GM20431 (cell line): ENCODE results near the gene MINAR1.

Experiments used
- in situ Hi-C: fragments of 300-500 bp; cut with MseI, MboI; formaldehyde crosslinking; loops from one replicate; pipeline ENCODE4 v1.15.0; 2020; ENCODE audit warnings: low sequenced_read_pairs; ENCODE audit not compliant: unreplicated experiment

Gene MINAR1

DNA sequence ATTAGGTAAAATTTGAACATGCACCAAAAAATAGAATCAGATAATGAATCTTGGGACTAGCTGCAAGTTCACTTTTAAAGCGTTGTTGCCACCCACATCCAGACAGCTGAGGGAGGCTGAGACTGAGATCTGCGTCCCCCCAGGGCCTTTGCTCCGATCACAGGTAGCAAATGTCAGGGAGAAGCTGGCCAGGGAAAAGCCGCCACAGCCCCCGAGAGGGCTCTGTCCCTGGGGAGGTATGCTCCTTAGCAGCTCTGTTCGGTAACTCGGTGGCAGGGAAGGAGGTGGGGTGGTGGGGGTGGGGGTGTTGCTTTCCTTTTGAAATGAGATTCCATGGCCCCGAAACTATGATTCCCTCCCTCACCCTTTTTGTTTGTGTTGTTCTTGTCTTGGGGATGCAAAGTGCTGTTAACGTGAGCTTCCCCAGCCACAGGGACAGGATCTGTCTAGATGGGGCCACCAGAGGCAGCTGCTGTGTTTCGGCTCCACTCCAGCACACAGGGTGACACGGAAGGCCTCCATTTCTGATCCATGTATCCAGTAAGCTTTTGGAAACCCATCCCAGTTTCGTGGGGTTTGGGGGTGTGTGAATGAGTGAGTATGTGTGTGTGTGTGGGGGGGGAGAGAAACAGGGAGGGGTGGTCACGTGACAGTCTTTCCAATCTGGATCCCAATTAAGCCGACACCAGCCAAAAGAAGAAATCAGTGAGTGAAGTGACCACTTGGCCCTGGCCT, 1.1 kb upstream of the MINAR1 start:
- in situ Hi-C loops, result no loop called here

DNA sequence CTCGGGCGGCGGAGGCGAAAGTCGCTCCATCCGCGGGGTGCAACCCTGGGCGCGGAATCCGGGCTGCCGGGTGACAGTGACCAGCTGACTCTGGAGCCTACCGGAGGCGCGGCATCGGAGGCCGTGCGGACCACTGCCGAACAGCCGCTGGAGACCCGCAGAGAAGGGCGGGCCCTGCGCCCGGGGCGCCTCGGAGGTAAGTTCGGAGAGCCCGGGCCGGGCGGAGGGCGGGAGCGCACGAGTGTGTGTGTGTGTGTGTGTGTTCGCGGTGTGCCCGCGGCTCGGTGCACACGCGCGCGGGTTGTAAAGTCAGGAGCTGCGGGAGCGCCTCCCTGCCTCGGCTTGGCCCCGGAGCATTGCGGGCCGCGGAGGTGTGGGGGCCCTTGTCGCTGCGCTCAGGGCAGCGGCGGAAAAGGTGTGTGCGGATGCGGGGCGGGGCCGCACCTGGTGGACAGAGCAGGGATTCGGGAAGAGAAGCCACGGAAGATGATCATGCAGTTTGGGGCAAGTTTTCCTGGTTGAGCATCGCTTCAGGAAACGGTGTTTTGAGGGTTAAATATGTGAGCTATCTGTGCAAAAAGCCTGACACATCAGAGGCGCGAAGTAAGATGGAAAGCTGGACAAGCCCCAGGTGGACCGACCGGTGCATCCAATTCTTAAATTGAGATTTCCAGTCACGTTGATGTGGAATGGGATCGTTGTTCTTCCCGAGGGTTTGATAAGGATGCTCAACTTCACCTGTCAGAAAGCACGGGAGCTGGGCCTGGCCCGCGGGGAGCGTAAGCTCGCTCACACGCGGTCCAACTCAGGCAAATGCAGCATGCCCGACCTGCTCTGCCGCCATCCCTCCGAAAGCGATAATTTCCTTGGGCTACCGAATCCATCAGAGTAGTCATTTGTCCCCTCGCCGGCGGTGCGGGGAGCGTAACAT, 474 bp downstream of the MINAR1 start:
- in situ Hi-C loops, result no loop called here

DNA sequence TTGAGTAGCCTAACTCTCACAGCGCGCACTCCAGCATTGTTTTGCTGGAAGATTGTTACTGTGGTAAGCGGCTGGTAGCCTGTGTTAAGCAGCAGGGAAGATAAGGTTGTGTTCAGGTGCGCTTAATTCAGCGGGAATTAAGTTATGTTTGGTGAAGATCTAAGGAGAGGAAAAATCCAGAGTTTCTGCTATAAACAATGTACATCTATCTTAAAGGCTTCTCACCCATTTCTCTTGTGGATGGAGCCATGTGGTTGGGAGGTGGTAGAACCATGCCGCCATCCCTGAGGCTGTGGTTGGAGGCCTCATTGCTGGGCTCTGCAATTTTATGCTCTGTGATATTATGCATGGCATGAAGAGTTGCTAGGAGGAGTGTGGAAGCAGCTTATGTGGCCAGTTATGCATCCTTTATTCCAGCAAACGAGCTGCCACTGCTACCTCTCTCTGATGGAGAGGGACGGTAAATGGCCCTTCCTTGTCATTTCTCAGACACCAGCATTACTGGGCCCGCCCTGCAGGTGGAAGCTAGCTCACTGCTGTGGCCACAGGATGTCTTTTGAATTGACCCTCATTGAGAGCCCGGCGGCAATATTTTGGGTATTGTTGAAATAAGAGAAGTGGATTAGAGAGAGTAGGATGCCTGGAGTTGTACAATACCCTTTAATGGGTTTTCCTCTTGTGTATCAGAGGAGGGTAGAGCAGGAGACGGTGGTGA, 1.3 kb downstream of the MINAR1 start:
- in situ Hi-C loops, result no loop called here

DNA sequence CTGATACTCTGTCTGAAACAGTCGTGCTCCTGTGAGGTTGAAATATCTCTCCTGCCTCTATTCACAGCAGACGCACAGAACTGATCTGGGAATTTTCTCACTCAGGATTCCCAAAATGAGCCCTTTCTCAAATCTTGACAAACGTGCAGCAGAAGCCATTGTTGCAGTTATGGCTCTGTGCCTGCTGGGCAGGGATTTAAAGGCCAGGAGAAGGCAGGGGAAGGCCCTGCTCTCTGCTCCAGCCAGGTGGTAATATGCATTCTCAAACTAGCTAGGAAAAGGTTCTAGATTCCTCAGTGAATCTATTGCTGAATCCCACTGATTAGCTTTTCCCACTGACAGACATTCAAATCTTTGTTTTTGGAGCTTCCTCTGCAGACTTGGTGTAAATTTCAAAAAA, 2.2 kb downstream of the MINAR1 start:
- in situ Hi-C loops, result no loop called here

DNA sequence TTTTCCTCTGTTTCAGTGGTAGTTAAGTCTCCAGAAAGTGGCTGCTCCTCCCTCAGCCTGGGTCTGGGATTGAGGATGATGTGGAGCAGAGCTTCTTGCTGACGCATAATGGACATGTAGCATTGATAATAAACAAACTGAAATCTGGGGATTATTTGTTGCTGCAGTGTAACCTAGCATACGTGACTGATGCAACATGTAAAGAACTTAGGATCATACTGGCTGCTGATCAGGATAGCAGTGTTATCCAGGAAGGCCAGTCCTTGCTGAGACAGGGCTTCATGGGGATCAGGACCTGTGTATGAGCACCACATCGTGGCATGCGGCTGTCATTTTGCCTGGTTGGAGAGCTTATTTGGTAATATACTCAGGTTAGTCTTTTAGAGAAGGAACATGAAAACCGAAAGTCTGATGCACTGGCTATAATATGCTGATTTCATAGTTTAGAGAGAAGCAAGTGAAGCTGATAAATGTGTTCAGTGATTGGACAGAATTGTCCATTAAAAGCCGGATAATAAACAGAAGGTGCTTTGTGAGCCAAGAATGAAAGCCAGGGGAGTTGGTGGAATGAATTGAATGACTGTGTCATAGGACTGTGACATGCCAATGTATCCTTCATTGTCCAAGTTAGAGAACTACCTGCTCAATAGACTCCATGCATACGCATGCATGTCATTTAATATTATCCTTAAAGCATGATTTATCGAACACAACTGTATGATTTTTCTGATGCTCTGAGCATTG, 4.1 kb downstream of the MINAR1 start:
- in situ Hi-C loops, result no loop called here

DNA sequence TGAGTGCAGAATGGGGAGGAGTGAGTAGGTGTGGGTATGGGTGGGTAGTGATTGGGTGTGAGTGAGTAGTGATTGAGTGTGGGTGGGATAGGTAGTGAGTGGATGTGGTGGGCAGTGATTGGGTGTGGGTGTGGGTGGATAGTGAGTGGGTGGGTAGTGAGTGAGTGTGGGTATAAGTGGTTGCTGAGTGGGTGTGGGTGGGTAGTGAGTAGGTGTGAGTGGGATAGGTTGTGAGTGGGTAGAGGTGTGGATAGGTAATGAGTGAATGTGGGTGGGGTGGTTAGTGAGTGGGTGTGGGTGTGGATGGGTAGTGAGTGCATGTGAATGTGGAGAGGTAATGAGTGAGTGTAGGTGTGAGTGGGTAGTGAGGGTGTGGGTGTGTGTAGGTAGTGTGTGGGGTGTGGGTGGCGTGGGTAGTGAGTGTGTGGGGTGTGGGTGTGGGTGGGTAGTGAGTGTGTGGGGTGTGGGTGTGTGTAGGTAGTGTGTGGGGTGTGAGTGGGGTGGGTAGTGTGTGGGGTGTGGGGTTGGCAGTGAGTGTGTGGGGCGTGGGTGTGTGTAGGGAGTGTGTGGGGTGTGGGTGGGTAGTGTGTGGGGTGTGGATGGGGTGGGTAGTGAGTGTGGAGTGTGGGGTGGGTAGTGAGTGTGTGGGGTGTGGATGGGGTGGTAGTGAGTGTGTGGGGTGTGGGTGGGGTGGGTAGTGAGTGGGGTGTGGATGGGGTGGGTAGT, 5.3 kb downstream of the MINAR1 start:
- in situ Hi-C loops, result no loop called here

DNA sequence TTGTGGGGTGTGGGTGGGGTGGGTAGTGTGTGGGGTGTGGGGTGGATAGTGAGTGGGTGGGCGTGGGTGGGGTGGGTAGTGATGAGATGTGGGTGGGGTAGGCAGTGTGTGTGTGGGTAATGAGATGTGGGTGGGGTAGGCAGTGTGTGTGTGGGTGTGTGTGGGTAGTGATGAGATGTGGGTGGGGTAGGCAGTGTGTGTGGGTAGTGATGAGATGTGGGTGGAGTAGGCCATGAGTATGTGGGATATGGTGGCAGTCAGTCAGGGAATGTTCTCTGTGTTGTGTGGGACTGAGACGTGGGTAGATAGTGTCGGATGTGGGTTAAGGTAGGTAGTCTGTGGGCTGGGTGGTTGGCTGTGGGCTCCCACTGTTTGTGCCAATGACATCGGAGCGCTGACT, 7.1 kb downstream of the MINAR1 start:
- in situ Hi-C loops, result no loop called here

DNA sequence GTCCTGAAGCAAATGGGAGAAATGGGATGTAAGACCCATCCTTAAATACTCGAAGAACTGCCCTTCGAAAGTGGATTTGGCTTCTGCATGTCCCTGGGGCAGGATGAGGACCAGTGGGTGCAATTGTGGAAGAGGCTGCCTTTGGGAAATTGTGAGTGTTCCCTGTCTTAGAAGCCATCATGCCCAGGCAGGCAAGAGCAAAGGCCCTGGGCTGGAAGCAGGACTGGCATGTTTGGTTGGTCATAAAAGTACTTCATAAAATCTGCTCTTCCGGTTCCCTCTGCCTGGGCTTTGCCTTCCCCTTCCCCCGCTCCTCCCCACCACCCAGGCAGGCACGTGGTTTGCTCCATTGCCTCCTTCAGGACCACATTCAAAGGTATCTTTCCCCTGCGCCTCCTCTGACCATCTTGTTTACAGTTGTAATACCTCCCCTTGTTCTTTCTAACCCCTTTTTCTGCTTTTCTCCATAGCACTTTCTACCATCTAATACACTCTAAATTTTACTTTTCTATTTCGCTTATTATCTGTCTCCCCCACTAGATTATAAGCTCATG, 8.3 kb downstream of the MINAR1 start:
- in situ Hi-C loops, result no loop called here

DNA sequence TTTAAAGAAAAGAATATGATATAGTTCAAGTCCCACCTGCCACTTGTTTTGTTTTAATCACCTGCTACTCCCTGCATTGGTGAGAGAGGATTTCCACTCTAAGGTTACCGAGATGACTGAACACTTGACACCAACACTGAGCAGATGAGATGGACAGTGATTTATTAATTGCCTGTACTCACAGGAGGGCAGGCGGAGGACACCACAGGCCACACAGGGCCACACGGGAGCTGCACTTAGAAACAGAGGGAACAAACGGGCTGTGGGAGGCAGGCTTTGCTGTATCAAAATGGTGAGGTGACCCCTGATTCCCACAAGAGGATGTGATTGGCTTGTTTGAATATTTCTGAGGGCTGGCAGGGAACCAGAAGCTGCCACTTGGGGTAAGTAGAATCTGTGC, 10.8 kb downstream of the MINAR1 start:
- in situ Hi-C loops, result no loop called here

DNA sequence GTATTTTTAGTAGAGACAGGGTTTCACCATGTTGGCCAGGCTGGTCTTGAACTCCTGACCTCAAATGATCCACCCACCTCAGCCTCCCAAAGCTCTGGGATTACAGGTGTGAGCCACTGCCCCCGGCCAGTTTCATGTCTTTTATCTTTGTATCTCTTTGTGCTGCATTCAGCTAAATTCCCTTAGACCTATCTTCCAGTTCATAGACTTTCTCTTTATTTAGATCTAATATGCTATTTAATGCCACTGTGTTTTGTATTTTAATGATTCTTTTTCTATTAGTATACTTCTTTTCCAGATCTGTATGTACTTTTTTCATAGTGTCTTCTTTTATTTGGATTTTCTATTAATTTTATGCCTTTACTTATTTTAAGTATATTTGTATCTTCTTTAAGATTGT, 14.9 kb downstream of the MINAR1 start:
- in situ Hi-C loops, result no loop called here

DNA sequence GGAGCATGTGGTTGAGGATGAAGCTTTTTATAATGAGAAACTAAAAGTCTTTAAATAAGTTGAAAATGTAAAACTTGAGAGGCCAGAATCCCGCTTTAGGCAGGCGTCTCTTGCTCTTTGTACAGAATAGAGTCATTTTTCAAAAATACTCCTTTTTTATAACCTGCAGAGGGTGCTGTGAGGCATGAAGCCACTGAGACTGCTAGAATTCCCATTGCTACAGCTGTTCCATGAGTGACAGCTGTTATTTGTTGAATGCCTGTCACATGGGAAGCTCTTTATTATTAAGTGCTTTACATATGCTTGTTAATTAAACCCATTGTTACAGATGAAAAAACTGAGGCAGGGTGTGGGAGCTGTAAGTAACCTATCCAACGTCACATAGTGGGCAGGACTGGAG, 18.5 kb downstream of the MINAR1 start:
- in situ Hi-C loops, result no loop called here

DNA sequence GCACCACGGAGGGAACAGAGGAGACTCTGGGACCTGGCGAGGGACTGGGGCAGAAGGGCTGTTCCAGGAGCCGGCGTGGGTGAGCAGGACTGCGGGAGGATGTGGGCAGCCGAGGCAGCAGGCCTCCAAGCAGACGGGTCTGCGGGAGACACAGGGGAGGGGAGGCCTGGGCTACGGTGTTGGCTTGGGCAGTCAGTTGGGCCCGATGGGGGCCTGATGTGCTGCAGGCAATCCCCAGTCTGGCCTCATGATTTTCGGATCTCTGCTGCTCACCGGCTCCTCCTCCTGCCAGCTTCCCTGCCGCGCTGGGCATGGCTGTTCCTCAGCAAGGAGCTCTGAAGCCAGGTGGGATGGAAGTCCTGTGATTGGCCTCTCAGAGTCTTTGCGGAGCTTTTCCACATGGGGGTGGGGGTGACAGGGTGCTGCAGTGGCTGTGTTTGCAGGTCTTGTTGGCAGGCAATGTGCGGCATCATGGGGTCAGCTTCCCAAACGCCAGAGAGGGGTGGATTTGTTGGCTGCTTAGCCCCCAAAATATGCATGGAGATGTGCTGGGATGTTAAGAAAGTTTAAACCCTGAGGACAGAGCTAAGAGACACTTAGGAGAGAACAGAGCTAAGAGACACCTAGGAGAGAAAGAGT, 19.3 kb downstream of the MINAR1 start:
- in situ Hi-C loops, result no loop called here

DNA sequence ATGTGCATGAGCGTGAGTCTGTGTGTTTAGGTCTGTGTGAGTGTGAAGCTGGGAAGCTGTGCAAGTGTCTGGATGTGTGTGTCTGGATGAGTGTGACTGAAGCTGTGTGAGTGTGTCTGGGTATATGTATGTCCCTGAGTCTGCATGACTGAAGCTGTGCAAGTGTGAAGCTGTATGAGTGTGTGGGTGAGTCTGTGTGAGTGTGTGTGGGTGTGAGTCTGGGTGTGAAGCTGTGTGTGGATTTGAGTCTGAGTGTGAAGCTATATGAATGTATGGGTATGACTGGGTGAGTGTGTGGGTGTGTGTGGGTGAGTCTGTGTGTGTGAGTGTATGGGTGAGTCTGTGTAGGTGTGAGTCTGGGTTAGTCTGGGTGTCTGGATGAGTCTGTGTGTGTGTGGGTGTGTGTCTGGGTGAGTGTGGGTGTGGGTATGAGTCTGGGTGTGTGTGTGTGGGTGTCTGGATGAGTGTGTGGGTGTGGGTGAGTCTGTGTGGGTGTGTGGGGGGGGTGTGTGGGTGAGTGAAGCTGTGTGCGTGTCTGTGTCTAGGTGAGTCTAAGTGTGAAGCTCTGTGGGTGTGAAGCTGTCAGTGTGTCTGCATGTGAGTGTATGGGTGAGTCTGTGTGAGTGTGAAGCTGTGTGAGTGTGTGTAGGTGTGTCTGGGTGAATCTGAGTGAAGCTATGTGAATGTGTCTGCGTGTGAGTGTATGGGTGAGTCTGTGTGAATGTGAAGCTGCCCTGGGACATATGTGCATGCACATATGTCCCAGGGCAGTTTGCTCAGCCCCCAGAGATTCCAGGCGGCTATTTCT, 20.3 kb downstream of the MINAR1 start:
- in situ Hi-C loops, result no loop called here

DNA sequence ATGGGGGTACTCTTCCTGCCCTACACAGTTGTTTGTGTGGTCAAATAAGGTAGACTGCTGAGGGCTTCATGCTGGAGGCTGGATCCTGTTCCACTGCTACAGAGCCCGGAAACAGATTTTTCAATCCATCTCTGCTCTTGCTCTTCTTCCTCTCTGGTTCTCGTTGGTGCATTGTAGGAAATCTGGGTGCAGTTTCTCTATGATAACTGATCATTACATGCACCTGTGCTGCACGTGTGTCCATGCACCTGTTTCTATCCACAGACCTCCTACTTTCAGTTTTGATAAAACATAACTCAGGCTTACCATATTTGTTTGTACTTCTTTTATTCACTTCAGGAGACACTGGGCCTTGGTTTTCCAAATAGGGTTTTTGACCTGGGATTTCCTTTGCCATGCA, 21.3 kb downstream of the MINAR1 start:
- in situ Hi-C loops, result no loop called here

DNA sequence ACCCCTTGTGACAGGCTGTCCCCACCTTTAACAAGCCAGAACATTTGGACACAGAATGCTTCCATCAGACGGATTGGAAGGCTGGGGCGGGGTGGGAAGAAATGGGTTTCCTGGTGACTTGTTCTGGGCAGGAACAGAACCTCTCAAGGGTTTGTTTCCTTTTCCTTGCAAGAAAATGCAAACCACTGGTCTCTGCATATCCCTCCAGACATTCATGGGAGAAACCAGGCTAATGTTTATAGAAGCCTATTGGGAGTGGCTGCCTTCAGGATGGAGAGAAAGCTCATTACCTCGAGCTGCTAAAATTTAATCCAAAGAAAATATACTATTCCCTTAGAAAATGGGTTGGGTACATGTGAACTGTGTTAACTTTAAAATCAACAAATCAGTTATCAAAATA, 21.9 kb downstream of the MINAR1 start:
- in situ Hi-C loops, result no loop called here

DNA sequence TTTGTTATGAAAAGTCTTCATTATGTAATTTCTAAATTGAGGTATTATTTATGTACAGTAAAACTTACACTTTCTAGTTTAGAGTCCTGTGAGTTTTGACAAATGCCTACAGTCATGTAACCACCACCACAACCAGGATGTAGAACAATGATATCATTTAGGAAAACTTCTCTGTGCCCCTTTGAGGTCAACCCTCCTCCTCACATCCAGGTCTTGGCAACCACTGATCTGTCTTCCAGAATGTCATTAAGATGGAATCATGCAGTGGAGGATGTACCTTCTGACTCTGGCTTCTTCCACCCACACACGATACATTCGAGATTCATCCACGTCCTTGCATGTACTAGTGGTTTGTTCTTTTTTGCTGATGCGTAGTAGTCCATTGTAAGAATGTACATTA, 23.2 kb downstream of the MINAR1 start:
- in situ Hi-C loops, result no loop called here

DNA sequence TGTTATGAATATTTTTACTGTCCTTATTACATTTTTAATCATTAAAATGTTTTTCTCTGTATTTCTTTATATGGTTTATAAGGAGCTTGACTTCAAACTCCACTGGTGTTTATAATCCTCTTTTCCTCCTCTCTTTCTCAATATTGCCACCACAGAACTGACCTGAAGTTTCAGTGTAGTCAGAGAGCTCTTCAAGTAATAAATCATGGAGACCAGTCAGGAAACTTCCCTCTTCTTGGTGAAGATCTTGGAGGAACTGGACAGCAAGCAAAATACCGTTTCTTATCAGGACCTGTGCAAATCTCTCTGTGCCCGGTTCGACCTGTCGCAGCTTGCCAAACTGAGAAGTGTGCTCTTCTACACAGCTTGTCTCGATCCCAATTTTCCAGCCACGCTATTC, 23.8 kb downstream of the MINAR1 start:
- in situ Hi-C loops, result no loop called here

DNA sequence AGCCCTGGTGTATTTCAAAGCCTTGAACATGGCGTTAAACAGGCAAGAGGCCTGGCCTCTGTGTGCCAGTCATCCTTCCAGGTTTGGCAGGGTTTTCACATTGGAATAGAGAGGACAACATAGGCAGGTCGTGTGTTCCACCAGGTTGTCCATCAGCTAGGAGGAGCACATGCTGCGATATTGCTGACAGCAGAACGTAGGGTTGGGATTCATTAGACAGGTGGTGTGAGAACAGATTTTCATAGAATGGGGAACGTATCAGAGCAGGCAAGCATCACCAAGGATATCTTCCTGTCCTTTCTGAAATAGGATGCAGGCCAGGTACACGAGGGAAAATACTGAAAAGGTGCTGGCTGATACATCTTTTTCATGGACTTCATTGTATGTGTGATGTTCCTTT, 26.4 kb downstream of the MINAR1 start:
- in situ Hi-C loops, result no loop called here
